ENCODE measurements around the gene BCAS3.

DNA sequence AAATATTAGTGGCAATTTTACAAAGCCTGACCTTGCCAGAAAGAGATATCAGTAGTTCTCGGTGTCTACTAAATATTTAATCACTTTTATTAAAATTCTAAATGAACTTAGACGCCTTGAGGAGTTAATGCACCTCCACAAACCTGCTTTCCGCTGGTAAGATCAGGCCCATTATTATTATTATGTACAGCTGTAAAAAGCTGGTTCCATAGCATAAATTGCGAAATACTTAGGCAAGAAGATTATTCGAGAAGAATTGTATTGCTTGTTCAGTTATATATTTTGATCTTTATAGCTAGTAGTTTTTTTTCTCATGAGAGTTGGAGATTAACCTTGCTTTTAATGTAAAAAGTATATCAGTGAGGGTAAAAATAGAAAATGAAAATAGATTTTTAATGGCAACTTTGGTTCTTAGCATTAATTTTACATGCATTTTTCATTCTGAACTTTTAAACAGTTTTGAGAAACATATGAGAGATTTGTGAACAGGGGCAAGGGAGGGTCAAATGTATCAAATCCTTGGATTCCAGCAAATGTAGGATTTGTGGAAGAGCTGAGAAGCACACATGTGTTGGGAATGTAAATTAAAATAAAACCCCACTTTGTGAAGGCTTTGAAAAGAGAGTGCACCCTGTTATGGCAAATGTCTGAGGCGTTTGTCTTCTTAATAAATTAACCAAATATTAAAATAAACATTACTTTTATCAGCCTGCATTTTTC lies 471.6 kb downstream of the BCAS3 start:
- no peak for TF ChIP-seq EZH2 (IDR thresholded peaks at IDR 0.05; ENCODE audit: insufficient read depth, poor library complexity, severe bottlenecking)
- TF ChIP-seq EZH2phosphoT487 (IDR thresholded peaks at IDR 0.05; ENCODE audit: insufficient read depth, low read depth), result no peak
